SH-SY5Y (cell line): ENCODE data around the gene LSM8.

Experiments used
- GATA2 ChIP-seq: IDR thresholded peaks from 2 replicates; pipeline ENCODE4 v1.6.1; 2011; ENCODE audit warnings: mild to moderate bottlenecking, low read depth, low read length
- GATA3 ChIP-seq: IDR thresholded peaks from 2 replicates; pipeline ENCODE4 v1.6.1; 2011; ENCODE audit warnings: low read depth, mild to moderate bottlenecking, low read length, moderate library complexity

- no peak for TF ChIP-seq GATA2
- no peak for TF ChIP-seq GATA3
These were observed 1.3 kb downstream of the LSM8 start for GRCh38 chr7:118185163-118185860.
